SU-DHL-6 (cell line): Measurements from ENCODE around the gene NFIB.

Source experiments
- H2AFZ ChIP-seq: fragments of 200-600 bp; sonication (generic); 2 replicates; pipeline ENCODE4 v1.6.1; 2014; ENCODE audit warnings: low read depth, mild to moderate bottlenecking, moderate library complexity, mixed read lengths, antibody characterized with exemption, low read length; ENCODE audit not compliant: severe bottlenecking
- H3F3A ChIP-seq: fragments of 200-600 bp; shearing (Covaris generic); 2 replicates; pipeline ENCODE4 v1.6.0; 2016; ENCODE audit warnings: antibody characterized with exemption, mild to moderate bottlenecking; ENCODE audit not compliant: insufficient read depth
- H3K27ac ChIP-seq: fragments of 200-600 bp; sonication (generic); 2 replicates; pipeline ENCODE4 v1.5.1; 2016; ENCODE audit warnings: low read depth, mild to moderate bottlenecking, low read length, moderate library complexity, mixed read lengths
- H3K27me3 ChIP-seq: fragments of 200-600 bp; sonication (generic), shearing (Covaris generic); 2 replicates; pipeline ENCODE4 v1.6.0; 2014; ENCODE audit warnings: mild to moderate bottlenecking, low read length
- H3K36me3 ChIP-seq: fragments of 200-600 bp; sonication (generic); 2 replicates; pipeline ENCODE4 v1.6.1; 2014; ENCODE audit warnings: mild to moderate bottlenecking, low read length, mixed read lengths
- H3K4me2 ChIP-seq: fragments of 300-600, 200-600 bp; shearing (Covaris generic), sonication (generic); 2 replicates; pipeline ENCODE4 v1.6.0; 2014; ENCODE audit warnings: low read length, low read depth, mild to moderate bottlenecking; ENCODE audit not compliant: poor library complexity, severe bottlenecking
- H3K4me3 ChIP-seq: fragments of 200-600 bp; sonication (generic); 2 replicates; pipeline ENCODE4 v1.5.1; 2014; ENCODE audit warnings: antibody characterized with exemption, low read length, mild to moderate bottlenecking, mixed read lengths; ENCODE audit not compliant: insufficient read depth, poor library complexity, severe bottlenecking
- H3K79me2 ChIP-seq: fragments of 200-600 bp; sonication (generic); 2 replicates; pipeline ENCODE4 v1.6.1; 2014; ENCODE audit warnings: mild to moderate bottlenecking, low read length, moderate library complexity; ENCODE audit not compliant: insufficient read depth
- H3K9ac ChIP-seq: fragments of 200-600 bp; sonication (generic); 2 replicates; pipeline ENCODE4 v1.7.0; 2014; ENCODE audit warnings: mild to moderate bottlenecking, low read length
- H3K9me2 ChIP-seq: fragments of 200-600 bp; sonication (generic); replicated peaks from 2 replicates; pipeline ENCODE4 v1.6.1; 2014; ENCODE audit warnings: low read length; ENCODE audit not compliant: insufficient read depth
- H3K9me3 ChIP-seq: fragments of 200-600 bp; sonication (generic); 2 replicates; pipeline ENCODE4 v1.6.1; 2014; ENCODE audit warnings: low read length, mixed read lengths; ENCODE audit not compliant: insufficient read depth
- H4K20me1 ChIP-seq: fragments of 200-600 bp; sonication (generic); 2 replicates; pipeline ENCODE4 v1.6.1; 2014; ENCODE audit warnings: low read depth, mild to moderate bottlenecking, antibody characterized with exemption, low read length, moderate library complexity, mixed read lengths
- CTCF ChIP-seq: fragments of 200-600 bp; sonication (generic); IDR thresholded peaks from one replicate; pipeline ENCODE4 v1.5.1; 2017; ENCODE audit warnings: antibody characterized with exemption, mild to moderate bottlenecking, low read length, moderate library complexity; ENCODE audit not compliant: insufficient read depth, poor library complexity, severe bottlenecking
- EZH2phosphoT487 ChIP-seq: fragments of 200-600 bp; sonication (generic), shearing (Covaris generic); conservative IDR thresholded peaks from 2 replicates; pipeline ENCODE4 v1.6.1; 2018; ENCODE audit warnings: mild to moderate bottlenecking, antibody characterized with exemption, low read length, moderate library complexity, mixed read lengths

The NFIB gene

DNA sequence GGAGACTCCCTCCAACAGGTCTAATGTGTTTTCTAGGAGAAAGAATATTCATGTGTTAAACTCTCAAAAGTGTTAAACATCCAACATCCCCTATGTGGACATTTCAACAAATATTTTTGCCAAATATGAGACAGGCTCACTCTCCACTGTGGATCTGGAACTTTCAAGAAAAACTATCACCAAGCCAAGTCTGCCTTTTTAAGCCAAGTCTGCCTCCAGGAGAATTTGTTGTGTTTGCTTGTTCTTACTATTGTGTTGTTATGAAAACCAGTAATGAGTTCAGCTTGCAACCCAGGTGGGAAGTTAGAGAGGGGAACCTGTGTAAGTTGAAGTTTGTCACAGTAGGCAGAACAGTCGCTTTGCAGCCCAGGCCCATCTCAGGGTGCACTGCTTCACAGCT, 228.1 kb downstream of the NFIB start:
- H3K9me3 ChIP-seq, result no peaks in the 10 kb centered on the region
- TF ChIP-seq CTCF, result no peak
- no peak for TF ChIP-seq EZH2phosphoT487
- no peaks in the 10 kb centered on the region for H4K20me1 ChIP-seq
- no peaks in the 10 kb centered on the region for H3K79me2 ChIP-seq
- H3K27ac ChIP-seq, result no peak overlapping the region
- H3K4me3 ChIP-seq, result no peak overlapping the region
- H3K4me2 ChIP-seq, result no peak overlapping the region
- H3F3A ChIP-seq, result no peaks in the 10 kb centered on the region
- no peaks in the 10 kb centered on the region for H3K9me2 ChIP-seq
- no peak overlapping the region for H2AFZ ChIP-seq
- H3K27me3 ChIP-seq, result no peaks in the 10 kb centered on the region
- no peaks in the 10 kb centered on the region for H3K36me3 ChIP-seq
- H3K9ac ChIP-seq, result no peak overlapping the region

DNA sequence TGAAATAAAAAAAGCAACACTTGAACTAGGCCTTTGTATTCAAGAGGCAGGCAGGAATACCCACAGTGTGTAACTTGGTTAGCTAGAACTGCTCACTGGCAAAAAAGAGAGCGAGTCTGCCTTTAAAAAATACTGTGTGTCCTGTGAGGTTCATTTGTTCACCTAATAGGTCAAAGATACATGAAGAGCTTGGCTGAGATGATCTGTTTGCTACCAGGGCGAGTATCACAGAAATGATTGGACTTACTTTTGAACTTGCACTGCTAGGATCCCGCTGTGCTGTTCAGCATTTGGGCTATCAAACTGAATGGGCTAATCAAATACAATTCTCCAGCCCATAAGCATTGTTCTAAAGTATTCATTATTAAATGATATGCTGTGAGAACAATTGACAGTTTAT, 229.1 kb downstream of the NFIB start:
- Histone ChIP-seq H3K27ac (no peak overlapping the region), H3K4me3 (no peak overlapping the region), H4K20me1 (no peaks in the 10 kb centered on the region), H3K27me3 (no peaks in the 10 kb centered on the region), H3K36me3 (no peaks in the 10 kb centered on the region), H3F3A (no peaks in the 10 kb centered on the region), H3K79me2 (no peaks in the 10 kb centered on the region), H3K9ac (no peak overlapping the region), H3K4me2 (no peak overlapping the region), H3K9me3 (no peaks in the 10 kb centered on the region), H3K9me2 (no peaks in the 10 kb centered on the region), H2AFZ (no peak overlapping the region)
- TF ChIP-seq CTCF (no peak), EZH2phosphoT487 (no peak)

DNA sequence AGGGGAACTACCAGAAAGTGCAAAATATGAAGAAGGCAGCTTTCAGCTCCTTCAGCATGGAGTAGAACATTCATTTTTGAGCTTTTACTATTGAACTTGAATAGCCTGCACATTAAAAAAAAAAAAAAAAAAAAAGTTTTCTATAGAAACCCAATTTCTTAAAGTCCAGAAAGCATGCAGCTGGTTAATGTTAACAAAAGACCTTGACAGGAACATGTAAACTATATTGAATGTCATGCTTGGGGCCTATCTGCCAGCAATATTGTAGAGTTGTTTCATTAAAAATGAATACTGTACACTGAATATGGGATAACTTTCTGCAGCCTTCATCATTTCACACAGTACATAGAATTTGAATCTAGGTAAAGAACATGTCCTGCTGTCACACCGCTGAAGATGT, 230.6 kb downstream of the NFIB start:
- Histone ChIP-seq H3K27me3 (no peaks in the 10 kb centered on the region), H3K9ac (no peak overlapping the region), H3K9me2 (no peaks in the 10 kb centered on the region), H3K36me3 (no peaks in the 10 kb centered on the region), H3K27ac (no peak overlapping the region), H2AFZ (no peak overlapping the region), H3K9me3 (no peaks in the 10 kb centered on the region), H4K20me1 (no peaks in the 10 kb centered on the region), H3K4me3 (no peak overlapping the region), H3F3A (no peaks in the 10 kb centered on the region), H3K79me2 (no peaks in the 10 kb centered on the region), H3K4me2 (no peak overlapping the region)
- TF ChIP-seq CTCF (no peak), EZH2phosphoT487 (no peak)

DNA sequence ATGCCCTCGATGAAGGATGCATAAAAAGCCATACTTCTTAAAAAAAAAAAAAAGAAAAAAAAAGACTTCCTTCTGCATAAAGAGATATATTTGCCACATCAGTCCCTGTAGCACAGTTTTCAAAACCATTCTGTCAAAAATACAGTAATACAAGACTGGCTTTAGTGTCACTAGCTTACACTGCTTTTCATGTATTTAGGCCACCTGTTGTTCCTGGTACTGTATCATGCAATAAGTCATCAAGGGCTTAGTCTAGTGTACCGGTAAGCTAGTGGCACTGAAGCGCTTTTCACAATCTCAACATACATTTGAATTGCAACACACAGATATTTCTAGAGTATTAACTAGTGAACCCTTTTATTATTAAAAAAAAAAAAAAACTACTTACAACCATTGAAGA, 231.2 kb downstream of the NFIB start:
- Histone ChIP-seq H3K9ac (no peak overlapping the region), H3K4me3 (no peak overlapping the region), H2AFZ (no peak overlapping the region), H3K9me2 (no peaks in the 10 kb centered on the region), H4K20me1 (no peaks in the 10 kb centered on the region), H3F3A (no peaks in the 10 kb centered on the region), H3K27ac (no peak overlapping the region), H3K9me3 (no peaks in the 10 kb centered on the region), H3K79me2 (no peaks in the 10 kb centered on the region), H3K4me2 (no peak overlapping the region), H3K27me3 (no peaks in the 10 kb centered on the region), H3K36me3 (no peaks in the 10 kb centered on the region)
- no peak for TF ChIP-seq EZH2phosphoT487
- TF ChIP-seq CTCF, result no peak
